Measurements from ENCODE around the gene AFM. TPM values are rescaled to one million over a fixed set of nuclear protein-coding genes. Genes with fewer than 3 reads are reported as not detected.

The AFM gene
- total RNA-seq, 2 donors from 2014 or later = not detected

DNA sequence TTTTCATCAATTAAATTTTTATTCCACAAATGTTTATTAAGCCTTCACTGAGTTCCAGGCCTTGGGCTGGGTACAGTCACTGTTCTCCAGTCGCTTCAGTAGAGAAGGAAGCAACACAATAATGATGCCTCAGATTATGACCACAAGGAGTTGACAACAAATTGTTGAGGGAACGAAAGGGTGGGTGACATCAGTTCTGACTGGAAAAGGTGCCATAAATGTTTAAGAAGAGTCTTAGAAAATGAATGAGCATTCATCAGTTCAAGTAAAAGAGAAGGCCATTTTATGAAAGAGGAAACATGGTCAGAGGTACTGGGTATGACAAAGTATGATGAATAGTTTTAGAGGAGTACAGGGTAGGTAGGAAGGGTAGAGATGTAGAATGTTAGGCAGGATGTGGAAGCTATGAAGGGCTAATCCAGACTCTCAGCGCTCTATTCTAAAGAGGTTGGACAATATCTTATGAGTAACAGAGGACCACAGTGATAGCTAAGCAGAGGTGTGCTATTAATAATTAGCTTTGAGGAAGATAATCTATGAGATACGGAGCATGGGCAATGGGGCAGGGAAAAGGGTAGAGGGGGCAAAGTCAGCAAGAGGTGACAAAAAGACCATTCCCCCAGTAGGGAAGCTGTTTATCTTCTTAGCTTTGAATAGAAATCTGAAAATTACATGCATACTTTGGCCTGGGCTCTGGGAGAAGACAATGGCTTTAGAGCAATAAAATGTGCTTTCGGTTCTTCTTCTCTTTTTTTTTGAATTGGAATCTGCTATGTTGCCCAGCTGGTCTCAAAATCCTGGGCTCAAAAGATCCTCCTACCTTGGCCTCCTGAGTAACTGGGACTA is 25.1 kb upstream of the AFM start:
- Mint-ChIP-seq H3K27ac (no peak overlapping the region), H3K4me3 (no peak overlapping the region), H3K27me3 (ENCODE audit: low read depth) (no peaks in the 10 kb centered on the region), H3K36me3 (ENCODE audit: insufficient read depth in 2 of 2) (no peaks in the 10 kb centered on the region), H3K9me3 (no peaks in the 10 kb centered on the region), H3K4me1 (ENCODE audit: low read depth) (no peaks in the 10 kb centered on the region)
- DNase-seq (no peak), ATAC-seq (replicated peaks in 1 of 2) (no peak)

DNA sequence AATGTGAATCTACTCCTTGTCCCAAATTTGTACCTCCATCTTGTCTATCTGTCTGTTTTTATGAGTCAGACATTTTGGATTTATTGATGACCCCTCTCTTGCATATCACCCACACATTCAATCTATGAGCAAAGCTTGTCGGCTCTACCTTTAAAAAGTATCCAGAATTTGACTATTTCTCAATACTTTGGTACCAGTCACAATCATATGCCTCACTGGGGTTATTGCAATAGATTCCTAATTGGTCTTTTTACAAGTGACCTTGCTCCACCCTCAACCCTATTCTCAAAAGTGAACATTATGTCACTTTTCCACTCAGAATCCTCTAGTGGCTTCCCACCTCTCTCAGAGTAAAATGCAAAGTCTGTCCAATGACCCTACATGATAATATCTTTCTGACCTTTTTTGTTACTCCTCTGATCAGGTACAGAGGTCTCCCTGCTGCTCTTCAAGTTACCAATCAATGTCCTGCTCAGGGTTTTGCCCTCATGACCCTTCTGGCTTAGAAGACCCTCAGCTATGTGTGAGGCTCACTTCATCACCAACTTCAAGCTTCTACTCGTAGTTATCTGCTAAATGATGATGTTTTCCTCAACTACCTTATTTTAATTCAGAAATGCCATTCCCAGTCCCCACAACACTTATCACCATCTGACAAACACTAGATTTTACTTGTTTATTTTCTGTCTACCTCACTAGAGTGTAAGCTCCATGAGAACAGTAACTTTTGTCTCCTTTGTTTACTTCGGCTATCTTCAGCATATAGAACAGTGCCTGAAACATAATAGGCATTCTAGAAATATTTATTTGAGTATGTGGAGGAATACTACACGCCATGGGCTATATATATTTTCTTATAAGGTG is 23.1 kb upstream of the AFM start:
- no peaks in the 10 kb centered on the region for H3K36me3 Mint-ChIP-seq (ENCODE audit: insufficient read depth in 2 of 2)
- no peak overlapping the region for H3K4me3 Mint-ChIP-seq
- H3K27me3 Mint-ChIP-seq (ENCODE audit: low read depth) = no peaks in the 10 kb centered on the region

DNA sequence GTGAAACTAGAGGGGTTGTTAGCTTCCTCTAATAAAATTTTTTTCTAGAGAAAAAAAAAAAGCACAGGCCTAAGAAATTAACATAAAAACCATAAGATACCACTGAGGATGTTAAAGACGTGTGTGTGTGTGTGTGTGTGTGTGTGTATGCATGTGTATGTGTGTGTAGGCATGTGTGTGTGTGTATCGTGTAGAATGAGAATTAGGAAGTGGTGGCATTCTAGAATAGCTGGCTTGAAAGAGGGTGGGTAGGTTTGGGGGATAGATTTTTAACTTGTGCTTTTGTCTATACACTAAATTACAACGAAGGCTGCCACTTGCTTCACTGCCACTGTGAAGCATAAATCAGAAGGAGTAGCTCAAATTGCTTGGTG is 22.5 kb upstream of the AFM start:
- no peaks in the 10 kb centered on the region for H3K9me3 Mint-ChIP-seq
- no peaks in the 10 kb centered on the region for H3K4me1 Mint-ChIP-seq (ENCODE audit: low read depth)
- DNase-seq = no peak
- H3K27ac Mint-ChIP-seq = no peak overlapping the region
- no peaks in the 10 kb centered on the region for H3K27me3 Mint-ChIP-seq (ENCODE audit: low read depth)
- no peak overlapping the region for H3K4me3 Mint-ChIP-seq
- ATAC-seq (replicated peaks in 1 of 2) = no peak
- no peaks in the 10 kb centered on the region for H3K36me3 Mint-ChIP-seq (ENCODE audit: insufficient read depth in 2 of 2)

More for the DNA sequence above, 23.1 kb upstream of the AFM start:
- ATAC-seq (replicated peaks in 1 of 2) (no peak), DNase-seq (no peak)
- H3K9me3 Mint-ChIP-seq = no peaks in the 10 kb centered on the region
- H3K4me1 Mint-ChIP-seq (ENCODE audit: low read depth) = no peaks in the 10 kb centered on the region
- H3K27ac Mint-ChIP-seq = no peak overlapping the region

DNA sequence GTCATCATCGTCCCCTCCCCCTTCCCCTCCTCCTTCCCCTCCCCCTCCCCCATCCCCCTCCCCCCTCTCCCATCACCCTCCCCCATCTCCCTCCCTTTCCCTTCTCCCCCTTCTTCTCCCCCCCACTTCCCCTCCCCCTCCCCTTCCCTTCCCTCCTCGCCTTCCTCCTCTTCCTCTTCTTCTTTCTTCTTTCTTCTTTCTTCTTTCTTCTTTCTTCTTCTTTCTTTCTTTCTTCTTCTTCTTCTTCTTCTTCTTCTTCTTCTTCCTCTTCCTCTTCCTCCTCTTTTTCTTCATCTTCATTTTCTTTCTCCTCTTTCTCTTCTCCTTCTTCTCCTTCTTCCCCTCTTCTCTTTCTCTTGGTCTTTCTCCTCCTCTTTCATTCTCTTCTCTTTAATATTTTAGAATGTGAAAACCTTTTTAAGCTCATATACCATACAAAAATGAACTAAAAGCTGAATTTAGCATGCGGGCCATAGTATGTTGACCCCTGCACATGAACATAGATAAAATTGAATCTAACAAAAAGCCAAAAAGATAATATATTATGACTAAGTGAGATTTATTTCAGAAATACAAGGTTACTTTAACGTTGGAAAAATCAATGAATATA is 20.5 kb upstream of the AFM start:
- DNase-seq = no peak
- Mint-ChIP-seq H3K27me3 (ENCODE audit: low read depth) (no peaks in the 10 kb centered on the region), H3K9me3 (no peaks in the 10 kb centered on the region), H3K4me3 (no peak overlapping the region), H3K36me3 (ENCODE audit: insufficient read depth in 2 of 2) (no peaks in the 10 kb centered on the region), H3K4me1 (ENCODE audit: low read depth) (no peaks in the 10 kb centered on the region), H3K27ac (no peak overlapping the region)
- ATAC-seq (replicated peaks in 1 of 2) = no peak

DNA sequence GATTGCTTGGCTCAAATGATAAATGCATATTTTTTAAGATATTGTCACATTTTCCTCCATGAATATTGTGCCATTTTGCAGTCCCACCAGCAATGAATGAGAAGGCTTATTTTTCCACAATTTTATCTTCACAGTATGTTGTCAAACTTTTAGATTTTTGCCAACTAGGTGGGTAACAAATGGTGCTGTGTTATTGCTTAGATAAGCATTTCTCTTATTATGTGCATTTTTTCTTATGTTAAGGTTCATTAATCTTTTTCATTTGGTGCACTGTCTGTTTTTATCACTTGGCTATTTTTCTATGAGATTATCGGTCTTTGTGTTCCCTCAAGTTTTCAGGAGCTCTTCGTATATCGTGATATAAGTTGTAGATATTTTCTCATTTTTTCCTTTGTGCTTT is 13.4 kb upstream of the AFM start:
- Mint-ChIP-seq H3K27me3 (ENCODE audit: low read depth) (peaks cover 22% of the 10 kb centered on the region), H3K36me3 (ENCODE audit: insufficient read depth in 2 of 2) (peaks cover 0 to 2% of the 10 kb centered on the region in 2 donors), H3K4me3 (no peak overlapping the region), H3K9me3 (peaks cover 5 to 9% of the 10 kb centered on the region in 2 donors), H3K27ac (no peak overlapping the region), H3K4me1 (ENCODE audit: low read depth) (no peaks in the 10 kb centered on the region)
- ATAC-seq (replicated peaks in 1 of 2) = no peak
- DNase-seq = no peak

DNA sequence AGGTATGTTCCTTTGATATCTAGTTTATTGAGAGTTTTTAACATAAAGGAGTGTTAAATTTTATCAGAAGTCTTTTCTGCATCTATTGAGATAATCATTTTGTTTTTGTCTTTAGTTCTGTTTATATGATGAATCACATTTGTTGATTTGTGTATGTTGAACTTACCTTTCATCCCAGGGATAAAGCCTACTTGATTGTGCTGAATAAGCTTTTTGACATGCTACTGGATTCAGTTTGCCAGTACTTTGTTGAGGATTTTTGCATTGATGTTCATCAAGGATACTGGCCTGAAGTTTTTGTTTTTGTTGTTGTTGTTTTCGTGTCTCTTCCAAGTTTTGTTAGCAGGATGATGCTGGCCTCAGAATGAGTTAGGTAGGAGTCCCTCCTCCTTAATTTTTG is 10.8 kb upstream of the AFM start:
- ATAC-seq (replicated peaks in 1 of 2) (no peak), DNase-seq (no peak)
- Mint-ChIP-seq H3K9me3 (peaks cover 7 to 11% of the 10 kb centered on the region in 2 donors), H3K36me3 (ENCODE audit: insufficient read depth in 2 of 2) (peaks cover 0 to 2% of the 10 kb centered on the region in 2 donors), H3K4me3 (no peak overlapping the region), H3K27me3 (ENCODE audit: low read depth) (peaks cover 22% of the 10 kb centered on the region), H3K27ac (no peak overlapping the region), H3K4me1 (ENCODE audit: low read depth) (no peaks in the 10 kb centered on the region)

DNA sequence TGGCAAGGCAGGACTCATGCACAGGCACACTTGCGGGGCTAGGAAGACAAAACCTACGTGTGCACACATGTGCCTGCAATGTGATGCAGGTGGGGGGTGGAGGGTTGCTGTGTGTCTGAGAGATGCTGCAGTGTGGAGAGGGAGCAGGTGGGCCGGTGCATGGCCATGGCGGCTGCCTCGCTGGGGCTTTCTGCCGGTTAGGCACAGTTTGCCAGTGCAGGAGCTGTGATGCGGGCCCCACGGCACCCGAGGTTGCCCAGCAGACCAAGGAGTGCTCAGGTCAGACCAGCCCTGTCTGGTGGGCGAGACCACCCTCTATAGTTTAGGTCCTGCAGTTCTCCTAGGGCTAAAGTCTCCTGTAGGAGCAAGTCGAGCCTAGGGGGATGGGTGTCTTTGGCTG is 4.4 kb upstream of the AFM start:
- no peaks in the 10 kb centered on the region for H3K4me1 Mint-ChIP-seq (ENCODE audit: low read depth)
- H3K36me3 Mint-ChIP-seq (ENCODE audit: insufficient read depth in 2 of 2) = peaks cover 0 to 2% of the 10 kb centered on the region in 2 donors
- ATAC-seq (replicated peaks in 1 of 2) (no peak), DNase-seq (no peak)
- H3K27ac Mint-ChIP-seq = no peak overlapping the region
- peaks cover 3% of the 10 kb centered on the region for H3K27me3 Mint-ChIP-seq (ENCODE audit: low read depth)
- no peak overlapping the region for H3K4me3 Mint-ChIP-seq
- peaks cover 7 to 11% of the 10 kb centered on the region in 2 donors for H3K9me3 Mint-ChIP-seq

DNA sequence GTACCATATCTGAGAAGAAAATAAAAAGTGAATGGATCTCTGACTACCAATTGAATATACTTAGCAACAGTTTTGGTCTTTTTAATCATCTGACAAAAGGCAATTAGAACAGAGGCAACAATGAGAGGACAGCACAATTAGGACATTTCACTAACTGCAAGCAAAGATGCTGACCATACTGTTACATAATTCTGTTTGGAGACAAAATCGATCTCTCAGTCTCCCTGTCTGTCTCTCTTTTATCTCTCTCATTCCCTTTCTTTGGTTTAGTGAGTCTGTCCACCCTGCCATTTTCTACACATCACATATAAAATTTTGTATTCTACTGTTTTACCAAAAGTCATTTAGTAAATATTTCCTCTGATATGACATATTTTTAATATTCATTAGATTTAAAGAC is 2.2 kb upstream of the AFM start:
- Mint-ChIP-seq H3K27me3 (ENCODE audit: low read depth) (peaks cover 10% of the 10 kb centered on the region), H3K4me3 (no peak overlapping the region)
- ATAC-seq (replicated peaks in 1 of 2) = no peak

DNA sequence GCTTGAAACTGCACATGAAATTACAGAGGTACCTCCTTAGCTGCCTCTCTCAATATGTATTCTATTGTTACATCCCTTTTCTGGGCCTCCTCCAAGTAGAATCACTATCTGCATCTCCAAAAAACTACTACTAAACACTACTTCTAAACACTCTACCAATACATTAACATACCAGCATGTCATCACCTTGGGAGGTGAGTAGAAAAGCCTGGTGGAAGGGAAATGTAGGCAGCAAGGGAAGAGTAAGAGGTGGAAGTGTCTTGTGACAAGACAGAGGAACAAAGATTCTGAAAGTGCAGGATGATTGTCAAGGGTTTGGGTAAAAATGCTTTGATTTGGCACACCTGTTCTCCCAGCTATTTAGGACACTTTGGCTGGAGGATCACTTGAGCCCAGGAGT is 3.5 kb downstream of the AFM start:
- Mint-ChIP-seq H3K4me3 (no peak overlapping the region), H3K27ac (no peak overlapping the region), H3K36me3 (ENCODE audit: insufficient read depth in 2 of 2) (no peaks in the 10 kb centered on the region), H3K4me1 (ENCODE audit: low read depth) (no peaks in the 10 kb centered on the region), H3K9me3 (peaks cover 0 to 2% of the 10 kb centered on the region in 2 donors), H3K27me3 (ENCODE audit: low read depth) (peaks cover 10% of the 10 kb centered on the region)
- ATAC-seq (replicated peaks in 1 of 2) (no peak), DNase-seq (no peak)

More for the DNA sequence above, 2.2 kb upstream of the AFM start:
- Mint-ChIP-seq H3K9me3 (peaks cover 0 to 2% of the 10 kb centered on the region in 2 donors), H3K4me1 (ENCODE audit: low read depth) (no peaks in the 10 kb centered on the region), H3K36me3 (ENCODE audit: insufficient read depth in 2 of 2) (no peaks in the 10 kb centered on the region), H3K27ac (no peak overlapping the region)
- DNase-seq = no peak

DNA sequence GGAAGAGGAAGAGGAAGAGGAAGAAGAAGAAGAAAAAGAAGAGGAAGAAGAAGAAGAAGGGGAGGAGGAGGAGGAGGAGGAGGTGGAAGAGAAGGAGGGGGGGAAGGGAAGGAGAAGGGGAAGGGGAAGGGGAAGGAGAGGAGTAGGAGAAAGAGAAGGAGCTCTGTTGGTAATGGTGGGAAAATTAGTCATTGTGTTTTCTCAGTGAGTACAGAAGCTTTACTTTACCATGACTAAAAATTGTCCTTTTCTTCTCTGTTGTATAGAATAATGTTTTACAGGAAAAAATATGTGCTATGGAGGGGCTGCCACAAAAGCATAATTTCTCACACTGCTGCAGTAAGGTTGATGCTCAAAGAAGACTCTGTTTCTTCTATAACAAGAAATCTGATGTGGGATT is 4.1 kb downstream of the AFM start:
- ATAC-seq (replicated peaks in 1 of 2) = no peak
- H3K36me3 Mint-ChIP-seq (ENCODE audit: insufficient read depth in 2 of 2) = no peaks in the 10 kb centered on the region
- no peak for DNase-seq
- H3K4me1 Mint-ChIP-seq (ENCODE audit: low read depth) = no peaks in the 10 kb centered on the region
- H3K9me3 Mint-ChIP-seq = peaks cover 0 to 2% of the 10 kb centered on the region in 2 donors
- H3K27me3 Mint-ChIP-seq (ENCODE audit: low read depth) = peaks cover 10% of the 10 kb centered on the region
- H3K4me3 Mint-ChIP-seq = no peak overlapping the region
- no peak overlapping the region for H3K27ac Mint-ChIP-seq

DNA sequence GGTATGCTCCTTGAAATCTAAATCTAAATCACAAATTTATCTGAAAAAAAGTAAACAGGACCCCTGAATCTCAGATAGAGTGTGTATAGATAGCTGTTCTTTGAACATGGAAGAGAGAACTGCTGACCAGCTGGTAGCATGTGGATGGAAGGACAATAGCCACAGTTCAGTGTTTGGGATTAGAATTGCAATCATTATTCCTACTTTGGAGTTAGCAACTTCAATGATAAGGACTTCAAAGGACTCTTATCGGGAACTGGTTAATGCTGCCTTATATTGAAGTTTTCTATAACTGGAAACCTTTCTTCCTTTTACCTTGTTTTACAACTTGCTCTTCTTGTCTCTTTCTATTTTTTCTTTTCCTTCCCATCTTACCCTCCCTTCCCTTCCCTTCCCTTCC is 5.0 kb downstream of the AFM start:
- Mint-ChIP-seq H3K27ac (no peak overlapping the region), H3K9me3 (peaks cover 0 to 2% of the 10 kb centered on the region in 2 donors), H3K36me3 (ENCODE audit: insufficient read depth in 2 of 2) (no peaks in the 10 kb centered on the region), H3K27me3 (ENCODE audit: low read depth) (peaks cover 10% of the 10 kb centered on the region), H3K4me3 (no peak overlapping the region), H3K4me1 (ENCODE audit: low read depth) (no peaks in the 10 kb centered on the region)
- DNase-seq = no peak
- no peak for ATAC-seq (replicated peaks in 1 of 2)

DNA sequence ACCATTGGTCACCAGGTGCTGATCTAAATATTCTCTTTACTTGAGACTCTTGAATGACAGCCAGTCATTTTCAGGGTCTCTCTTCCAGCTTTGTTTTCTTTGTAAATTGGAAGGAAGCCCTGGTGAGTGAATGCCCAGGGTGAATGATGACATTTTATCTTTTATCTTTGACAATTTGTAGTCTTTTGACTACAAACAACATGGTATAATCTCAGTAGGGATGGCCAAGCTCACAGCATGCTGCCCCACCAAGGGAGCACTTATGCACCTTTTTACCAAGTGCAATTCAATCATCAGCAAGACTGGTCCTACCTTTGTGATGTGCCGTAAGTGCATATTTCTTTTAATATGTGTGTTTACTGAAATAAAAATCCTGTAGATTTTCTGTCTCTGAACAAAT is 5.7 kb downstream of the AFM start:
- H3K27ac Mint-ChIP-seq = no peak overlapping the region
- H3K4me3 Mint-ChIP-seq = no peak overlapping the region
- peaks cover 10% of the 10 kb centered on the region for H3K27me3 Mint-ChIP-seq (ENCODE audit: low read depth)
- ATAC-seq (replicated peaks in 1 of 2) (no peak), DNase-seq (no peak)
- peaks cover 0 to 2% of the 10 kb centered on the region in 2 donors for H3K9me3 Mint-ChIP-seq
- H3K36me3 Mint-ChIP-seq (ENCODE audit: insufficient read depth in 2 of 2) = no peaks in the 10 kb centered on the region
- H3K4me1 Mint-ChIP-seq (ENCODE audit: low read depth) = no peaks in the 10 kb centered on the region

Measured in activated T-cell treated with anti-CD3 and anti-CD28 coated beads, Interleukin-2, amount 50 U/mL, for 72 hours (primary cell).